ENCODE data around the gene TAF3.
"Not testable (repeated sequence)": the region's sequence is repeated elsewhere in the genome, so short reads cannot be mapped to it uniquely, and the experiment has no call there.

TAF3 gene

GRCh38 chr10:7818295-7819120 is at the start of gene TAF3:
TSS of gene TAF3 (plus strand) at chr10:7818505. CDS start at chr10:7818710, 205 bp downstream.
- DNase-seq (ENCODE audit: low read depth in 2 of 2) = peak; percentile 60 to 65

- no peak for DNase-seq (ENCODE audit: low read depth in 2 of 2)
These were observed 44.2 kb upstream of the TAF3 start for GRCh38 chr10:7773845-7774801.

GRCh38 chr10:7776777-7777176 is 41.5 kb upstream of the TAF3 start:
- DNase-seq (ENCODE audit: low read depth in 2 of 2) = no peak

GRCh38 chr10:7782194-7782593 is 36.1 kb upstream of the TAF3 start:
- DNase-seq (ENCODE audit: low read depth in 2 of 2) = not testable (repeated sequence)

- no peak for DNase-seq (ENCODE audit: low read depth in 2 of 2)
These were observed 31.9 kb upstream of the TAF3 start for GRCh38 chr10:7786430-7786829.

GRCh38 chr10:7787150-7787856 is 31.0 kb upstream of the TAF3 start:
- DNase-seq (ENCODE audit: low read depth in 2 of 2) = no peak

- DNase-seq (ENCODE audit: low read depth in 2 of 2) = peak; percentile 93
These were observed 30.3 kb upstream of the TAF3 start, which contains the start of the genes ATP5F1C and KIN for GRCh38 chr10:7787857-7788638. TSS of gene ATP5F1C (plus strand) at chr10:7788177. CDS start at chr10:7788208, 31 bp downstream. TSS of gene KIN (minus strand) at chr10:7787993. CDS start at chr10:7787933, 60 bp downstream.

GRCh38 chr10:7788639-7789286 is 29.5 kb upstream of the TAF3 start:
- DNase-seq (ENCODE audit: low read depth in 2 of 2) = no peak

GRCh38 chr10:7789390-7789789 is 28.9 kb upstream of the TAF3 start:
- DNase-seq (ENCODE audit: low read depth in 2 of 2) = no peak

GRCh38 chr10:7792541-7792940 is 25.8 kb upstream of the TAF3 start:
- DNase-seq (ENCODE audit: low read depth in 2 of 2) = no peak

- DNase-seq (ENCODE audit: low read depth in 2 of 2) = no peak
These were observed 23.9 kb upstream of the TAF3 start for GRCh38 chr10:7794251-7795026.

- no peak for DNase-seq (ENCODE audit: low read depth in 2 of 2)
These were observed 22.7 kb upstream of the TAF3 start for GRCh38 chr10:7795605-7796004.

GRCh38 chr10:7797582-7797981 is 20.7 kb upstream of the TAF3 start:
- peak; percentile 62 to 67 for DNase-seq (ENCODE audit: low read depth in 2 of 2)

- no peak for DNase-seq (ENCODE audit: low read depth in 2 of 2)
These were observed 15.7 kb upstream of the TAF3 start for GRCh38 chr10:7802606-7803005.

- DNase-seq (ENCODE audit: low read depth in 2 of 2) = no peak
These were observed 14.1 kb upstream of the TAF3 start for GRCh38 chr10:7804216-7804615.

- no peak for DNase-seq (ENCODE audit: low read depth in 2 of 2)
These were observed 13.6 kb upstream of the TAF3 start for GRCh38 chr10:7804741-7805140.

GRCh38 chr10:7808686-7809267 is 9.5 kb upstream of the TAF3 start:
- DNase-seq (ENCODE audit: low read depth in 2 of 2) = no peak

- no peak for DNase-seq (ENCODE audit: low read depth in 2 of 2)
These were observed 7.9 kb upstream of the TAF3 start for GRCh38 chr10:7810443-7810842.

GRCh38 chr10:7811000-7811399 is 7.3 kb upstream of the TAF3 start:
- no peak for DNase-seq (ENCODE audit: low read depth in 2 of 2)
